BE2C (cell line): ENCODE measurements around the gene HEMGN.

Experiments
- DNase-seq: peaks from one replicate; pipeline ENCODE4 v3.0.0-alpha.2; 2020
- H3K27me3 ChIP-seq: fragments of 250-450 bp; sonication (Bioruptor Pico); 2 replicates; pipeline ENCODE4 v1.5.1; 2020; ENCODE audit warnings: mild to moderate bottlenecking
- H3K36me3 ChIP-seq: fragments of 250-450 bp; sonication (Bioruptor Pico); 2 replicates; pipeline ENCODE4 v1.5.1; 2020; ENCODE audit warnings: mild to moderate bottlenecking
- H3K4me1 ChIP-seq: fragments of 250-450 bp; sonication (Bioruptor Pico); 2 replicates; pipeline ENCODE4 v1.5.1; 2020
- H3K4me3 ChIP-seq: 2 replicates; pipeline ENCODE4 v1.5.1; 2011; ENCODE audit warnings: low read depth, low read length
- H3K9me3 ChIP-seq: fragments of 250-450 bp; sonication (Bioruptor Pico); 2 replicates; pipeline ENCODE4 v1.5.1; 2020
- TF ChIP-seq, protein P1 (sequence below): IDR thresholded peaks from 2 replicates; pipeline ENCODE4 v1.5.1; 2012; ENCODE audit warnings: mild to moderate bottlenecking, low read depth, low read length

The HEMGN gene

DNA sequence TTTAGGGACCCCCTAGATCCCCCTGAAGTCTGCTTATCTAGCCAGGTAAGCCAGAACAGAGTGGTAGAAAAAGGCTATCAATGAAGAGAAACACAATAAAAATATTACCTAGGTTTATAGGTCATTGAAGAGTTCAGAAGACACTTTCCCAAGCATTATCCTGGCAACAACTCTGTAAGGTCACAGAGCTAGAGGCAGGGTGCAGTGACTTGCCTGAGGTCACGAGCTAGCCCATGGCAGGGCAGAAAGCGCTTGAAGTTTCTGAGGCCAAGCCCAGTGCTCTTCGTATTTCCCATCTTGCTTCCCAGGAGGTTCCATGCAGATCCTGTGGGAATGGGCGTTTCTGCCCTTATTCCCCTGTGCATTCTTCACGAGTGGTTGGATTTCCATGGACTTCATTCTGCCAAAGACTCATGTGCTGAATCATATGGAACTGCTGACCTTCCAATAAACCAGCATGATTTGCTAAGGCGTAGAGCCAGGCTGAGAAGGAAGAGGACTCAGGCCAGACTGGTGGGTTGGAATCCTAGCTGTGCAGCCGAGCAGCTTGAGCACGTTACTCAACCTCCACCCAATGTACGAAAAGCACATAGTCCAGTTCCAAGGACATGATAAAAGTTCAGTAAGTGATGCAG, 37.8 kb downstream of the HEMGN start:
- Histone ChIP-seq H3K4me3 (no peak overlapping the region), H3K4me1 (no peaks in the 10 kb centered on the region), H3K27me3 (no peaks in the 10 kb centered on the region), H3K36me3 (0 out of 2 replicates have a peak, but pooled peaks cover 7% of the 10 kb centered on the region), H3K9me3 (no peaks in the 10 kb centered on the region)
- TF ChIP-seq, protein P1, sequence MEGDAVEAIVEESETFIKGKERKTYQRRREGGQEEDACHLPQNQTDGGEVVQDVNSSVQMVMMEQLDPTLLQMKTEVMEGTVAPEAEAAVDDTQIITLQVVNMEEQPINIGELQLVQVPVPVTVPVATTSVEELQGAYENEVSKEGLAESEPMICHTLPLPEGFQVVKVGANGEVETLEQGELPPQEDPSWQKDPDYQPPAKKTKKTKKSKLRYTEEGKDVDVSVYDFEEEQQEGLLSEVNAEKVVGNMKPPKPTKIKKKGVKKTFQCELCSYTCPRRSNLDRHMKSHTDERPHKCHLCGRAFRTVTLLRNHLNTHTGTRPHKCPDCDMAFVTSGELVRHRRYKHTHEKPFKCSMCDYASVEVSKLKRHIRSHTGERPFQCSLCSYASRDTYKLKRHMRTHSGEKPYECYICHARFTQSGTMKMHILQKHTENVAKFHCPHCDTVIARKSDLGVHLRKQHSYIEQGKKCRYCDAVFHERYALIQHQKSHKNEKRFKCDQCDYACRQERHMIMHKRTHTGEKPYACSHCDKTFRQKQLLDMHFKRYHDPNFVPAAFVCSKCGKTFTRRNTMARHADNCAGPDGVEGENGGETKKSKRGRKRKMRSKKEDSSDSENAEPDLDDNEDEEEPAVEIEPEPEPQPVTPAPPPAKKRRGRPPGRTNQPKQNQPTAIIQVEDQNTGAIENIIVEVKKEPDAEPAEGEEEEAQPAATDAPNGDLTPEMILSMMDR: no peak
- no peak for DNase-seq

DNA sequence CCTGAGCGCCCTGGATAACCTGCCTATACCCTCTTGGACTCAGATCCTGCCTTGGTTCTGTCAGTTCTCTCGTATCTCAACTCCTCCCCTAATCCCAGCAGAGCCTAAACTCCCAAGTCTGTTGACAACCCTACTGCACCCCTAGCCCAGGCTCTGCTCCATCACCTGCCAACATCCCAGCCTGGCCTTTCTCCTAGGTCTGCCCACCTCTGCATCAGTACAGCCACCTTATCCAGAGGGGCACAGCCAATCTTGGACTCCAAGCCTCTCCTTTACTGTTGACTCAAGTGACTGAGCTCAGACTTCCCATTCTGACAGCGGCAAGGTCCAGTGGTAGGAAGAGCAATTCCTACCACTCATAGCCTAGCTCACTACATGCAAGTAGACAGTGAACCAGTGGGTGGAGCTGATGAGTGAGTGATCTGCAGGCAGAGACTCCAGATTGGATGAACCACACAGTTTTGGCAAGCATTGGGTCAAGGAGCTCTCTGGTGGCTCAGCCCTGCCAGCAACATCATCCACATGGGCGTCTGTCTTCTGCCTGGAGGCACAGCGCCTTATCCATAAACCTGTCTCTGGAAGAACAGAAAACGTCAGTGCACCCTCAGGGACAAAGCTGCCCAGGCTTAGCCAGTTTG, 42.2 kb downstream of the HEMGN start:
- Histone ChIP-seq H3K9me3 (no peaks in the 10 kb centered on the region), H3K4me1 (no peaks in the 10 kb centered on the region), H3K36me3 (no peaks in the 10 kb centered on the region), H3K27me3 (no peaks in the 10 kb centered on the region), H3K4me3 (no peak overlapping the region)
- TF ChIP-seq, protein P1: peak; percentile 48
- peak; percentile 57 for DNase-seq

DNA sequence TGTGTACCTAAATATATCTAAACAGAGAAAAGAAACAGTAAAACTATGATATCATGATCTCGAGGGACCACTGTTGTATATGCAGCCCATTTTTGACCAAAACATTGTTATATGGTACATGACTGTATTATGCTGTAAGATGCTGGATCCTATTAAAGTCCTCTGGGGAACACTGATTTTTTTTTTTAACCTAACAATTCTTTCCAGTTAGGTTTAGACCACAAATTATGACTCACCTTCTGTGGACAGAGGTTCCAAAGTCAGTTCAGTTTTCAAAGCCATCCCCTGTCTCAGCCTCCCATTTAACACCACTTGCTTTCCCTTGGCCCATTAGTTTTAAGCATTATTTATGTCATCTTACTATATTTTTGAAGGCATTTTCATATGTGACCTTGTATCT, 42.8 kb downstream of the HEMGN start:
- H3K4me3 ChIP-seq: no peak overlapping the region
- no peaks in the 10 kb centered on the region for H3K27me3 ChIP-seq
- TF ChIP-seq, protein P1: no peak
- no peaks in the 10 kb centered on the region for H3K9me3 ChIP-seq
- DNase-seq: no peak
- no peaks in the 10 kb centered on the region for H3K36me3 ChIP-seq
- H3K4me1 ChIP-seq: no peaks in the 10 kb centered on the region

DNA sequence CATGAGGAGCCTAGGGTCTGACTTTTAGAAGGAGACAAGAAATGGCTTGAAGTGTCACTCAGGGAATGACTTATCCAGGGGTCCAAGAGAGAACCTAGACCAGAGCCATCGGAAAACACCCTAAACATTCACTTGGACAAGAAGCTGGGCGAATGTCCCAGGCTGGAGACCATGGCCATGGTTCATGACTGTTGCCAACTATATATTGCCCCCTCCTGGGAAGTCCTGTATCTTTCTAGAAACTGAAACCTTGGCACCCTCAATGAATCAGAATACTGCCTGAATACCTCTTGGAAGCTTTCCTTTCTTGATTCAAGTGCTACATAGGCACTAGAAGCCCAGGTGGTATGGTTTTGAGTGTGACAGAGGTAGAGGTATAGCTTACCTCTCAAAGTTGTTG, 45.6 kb downstream of the HEMGN start:
- Histone ChIP-seq H3K4me1 (no peaks in the 10 kb centered on the region), H3K27me3 (peaks cover 19% of the 10 kb centered on the region), H3K36me3 (no peaks in the 10 kb centered on the region), H3K4me3 (no peak overlapping the region), H3K9me3 (no peaks in the 10 kb centered on the region)
- TF ChIP-seq, protein P1: no peak
- no peak for DNase-seq

DNA sequence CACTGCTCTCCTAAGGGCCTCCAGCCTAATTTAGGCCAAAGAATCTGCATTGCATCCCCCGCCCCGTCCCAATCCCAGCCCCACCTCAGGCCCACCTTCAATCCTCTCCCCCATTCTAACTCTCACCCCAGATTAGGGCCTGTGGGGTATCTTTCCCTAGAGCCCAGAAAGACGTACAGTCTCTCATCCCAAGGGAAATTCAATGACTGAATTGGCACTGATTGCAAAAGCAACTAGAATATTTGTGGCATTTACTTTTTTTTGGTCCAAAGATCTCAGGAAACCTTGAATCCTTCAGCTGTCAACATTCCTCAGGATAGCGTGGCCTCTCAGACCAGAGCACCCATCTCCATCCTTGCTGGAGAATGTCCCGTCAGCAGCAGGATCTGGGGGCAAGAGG, 46.2 kb downstream of the HEMGN start:
- TF ChIP-seq, protein P1: no peak
- Histone ChIP-seq H3K4me3 (no peak overlapping the region), H3K4me1 (no peaks in the 10 kb centered on the region), H3K36me3 (no peaks in the 10 kb centered on the region), H3K9me3 (no peaks in the 10 kb centered on the region), H3K27me3 (peaks cover 22% of the 10 kb centered on the region)
- no peak for DNase-seq
